ENCODE data around the gene LANCL1.
"Not testable (repeated sequence)": the region's sequence is repeated elsewhere in the genome, so short reads cannot be mapped to it uniquely, and the experiment has no call there.

The LANCL1 gene

DNA sequence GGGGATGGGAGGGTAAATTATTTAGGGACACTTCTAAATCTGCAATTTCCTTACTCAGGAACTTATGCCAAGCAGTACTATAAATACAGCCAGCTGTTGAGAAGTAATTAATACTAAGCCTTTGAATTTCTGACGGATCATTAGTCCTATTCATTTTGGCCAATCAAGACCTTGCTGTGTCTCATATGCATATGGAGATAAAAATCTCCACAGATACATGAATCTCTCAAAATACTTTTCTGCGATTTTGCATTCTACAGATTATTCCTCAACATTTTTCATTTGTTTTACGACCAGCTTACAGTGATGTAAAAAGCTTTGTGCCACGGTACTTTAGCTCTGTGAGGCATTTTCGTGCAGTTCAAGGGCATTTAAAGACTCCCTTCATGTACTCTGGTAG is 16.7 kb downstream of the LANCL1 start:
- no peak for DNase-seq (ENCODE audit: low read depth in 2 of 2)

DNA sequence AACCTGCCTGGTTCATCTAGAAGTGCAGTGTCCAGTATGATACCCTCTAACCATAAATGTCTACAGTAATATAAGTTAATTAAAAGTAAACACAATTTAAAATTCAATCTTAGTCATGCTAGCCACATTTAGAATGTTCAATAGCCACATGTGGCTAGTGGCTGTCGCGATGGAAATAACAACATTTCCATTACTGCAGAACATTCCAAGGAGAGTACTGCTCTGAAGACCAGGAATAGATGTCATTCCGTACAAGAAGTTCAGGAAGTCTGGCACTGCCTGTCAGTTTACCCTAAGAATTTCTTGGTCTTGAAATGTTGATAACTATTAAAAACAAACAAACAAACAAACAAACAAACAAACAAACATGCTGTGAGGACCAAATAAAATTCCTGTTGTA is 17.2 kb downstream of the LANCL1 start:
- DNase-seq (ENCODE audit: low read depth in 2 of 2) = no peak

DNA sequence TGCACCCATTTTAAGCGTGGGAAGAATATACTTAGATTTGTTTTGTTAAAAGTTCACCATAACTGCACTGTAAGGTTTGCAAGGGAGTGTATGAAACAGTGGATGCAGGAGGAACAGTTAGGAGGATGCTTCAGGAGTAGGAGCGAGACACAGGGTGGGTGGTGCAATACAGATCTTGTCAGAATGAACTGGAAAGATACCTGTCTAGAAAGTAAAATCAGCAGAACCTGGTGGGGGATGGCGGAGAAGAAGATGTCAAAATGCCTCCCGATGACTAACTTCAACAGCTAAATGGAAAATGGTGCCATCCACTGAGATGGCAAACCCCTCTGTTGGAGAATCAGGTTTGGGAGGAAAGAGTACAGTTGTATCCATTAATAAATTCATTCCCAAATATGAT is 18.2 kb downstream of the LANCL1 start:
- DNase-seq (ENCODE audit: low read depth in 2 of 2) = no peak

DNA sequence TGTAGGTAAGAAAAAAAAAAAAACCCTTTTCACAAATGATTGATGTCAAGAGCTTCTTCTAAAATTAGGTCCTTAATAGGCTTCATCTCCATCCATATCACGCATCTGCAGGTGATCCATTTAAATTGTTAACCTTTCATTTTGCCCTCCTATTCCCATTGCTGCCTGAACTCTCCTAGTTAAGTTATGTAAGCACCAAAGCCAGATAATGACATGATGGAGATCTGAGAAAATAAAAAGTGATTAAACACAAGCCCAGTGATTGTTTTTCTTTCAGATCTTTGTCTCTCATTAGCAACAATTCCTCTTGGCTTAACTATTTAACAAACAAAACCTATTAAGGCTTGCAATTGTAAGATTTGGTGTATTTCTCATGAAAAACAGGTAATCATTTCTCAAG is 20.0 kb downstream of the LANCL1 start:
- no peak for DNase-seq (ENCODE audit: low read depth in 2 of 2)

DNA sequence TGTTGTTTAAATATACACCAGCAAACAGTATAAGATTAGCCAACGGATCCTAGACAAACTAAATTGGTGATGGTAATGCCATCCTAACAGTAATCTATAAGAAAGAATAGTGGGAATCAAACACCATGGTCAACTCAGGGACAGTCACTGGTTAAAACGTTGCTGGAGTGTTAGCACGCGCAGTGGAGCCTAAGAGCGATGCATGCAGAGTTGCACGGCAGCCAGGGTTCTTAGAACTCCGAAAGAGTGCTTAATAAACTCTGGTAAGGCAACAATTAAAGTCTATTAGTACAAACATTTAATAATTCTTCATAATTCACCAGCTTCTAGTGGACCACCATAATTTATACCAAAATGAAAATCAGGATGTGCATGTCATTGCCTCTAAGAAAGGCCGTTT is 22.2 kb downstream of the LANCL1 start:
- no peak for DNase-seq (ENCODE audit: low read depth in 2 of 2)

DNA sequence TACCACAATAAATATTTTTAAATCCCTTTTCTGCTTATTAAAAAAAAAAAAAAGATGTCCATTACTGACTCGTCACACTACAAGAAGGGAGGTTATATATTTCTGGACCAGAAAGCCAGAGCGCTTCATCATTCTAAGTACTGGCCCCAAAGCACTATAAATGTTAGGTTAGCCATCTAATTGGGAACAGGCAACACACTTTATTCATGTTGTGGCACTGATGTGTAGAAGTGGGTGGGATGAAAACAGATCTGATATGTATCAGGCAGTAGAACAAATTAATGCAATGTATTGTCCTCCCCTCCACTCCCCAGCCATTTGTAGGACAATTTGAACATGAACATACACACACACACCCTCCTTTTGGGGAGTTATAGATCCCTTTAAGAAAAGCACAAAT is 24.4 kb downstream of the LANCL1 start:
- no peak for DNase-seq (ENCODE audit: low read depth in 2 of 2)

DNA sequence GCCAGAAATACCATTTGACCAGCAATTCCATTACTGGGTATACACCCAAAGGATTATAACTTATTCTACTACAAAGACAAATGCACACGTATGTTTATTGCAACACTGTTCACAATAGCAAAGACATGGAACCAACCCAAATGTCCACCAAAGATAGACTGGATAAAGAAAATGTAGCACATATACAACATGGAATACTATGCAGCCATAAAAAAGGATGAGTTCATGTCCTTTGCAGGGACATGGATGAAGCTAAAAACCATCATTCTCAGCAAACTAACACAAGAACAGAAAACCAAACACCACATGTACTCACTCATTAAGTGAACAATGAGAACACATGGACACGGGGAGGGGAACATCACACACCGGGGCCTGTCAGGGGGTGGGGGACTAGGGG is 25.6 kb downstream of the LANCL1 start:
- DNase-seq (ENCODE audit: low read depth in 2 of 2) = not testable (repeated sequence)

DNA sequence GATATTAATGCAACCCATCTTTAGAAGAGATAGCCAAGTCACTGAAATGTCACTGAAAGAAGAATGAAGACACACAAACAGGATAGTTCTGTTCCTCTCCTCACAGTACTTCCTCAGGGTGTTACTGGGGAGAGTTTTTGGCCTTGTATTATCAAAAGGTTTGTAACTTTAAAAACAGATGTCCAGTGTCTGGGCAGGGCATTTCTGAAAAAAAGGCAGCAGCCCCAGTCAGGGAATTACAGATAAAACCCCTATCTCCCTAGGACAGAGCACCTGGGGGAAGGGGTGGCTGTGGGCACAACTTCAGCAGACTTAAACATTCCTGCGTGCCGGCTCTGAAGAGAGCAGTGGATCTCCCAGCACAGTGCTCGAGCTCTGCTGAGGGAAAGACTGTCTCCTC is 30.8 kb downstream of the LANCL1 start:
- DNase-seq (ENCODE audit: low read depth in 2 of 2) = no peak

DNA sequence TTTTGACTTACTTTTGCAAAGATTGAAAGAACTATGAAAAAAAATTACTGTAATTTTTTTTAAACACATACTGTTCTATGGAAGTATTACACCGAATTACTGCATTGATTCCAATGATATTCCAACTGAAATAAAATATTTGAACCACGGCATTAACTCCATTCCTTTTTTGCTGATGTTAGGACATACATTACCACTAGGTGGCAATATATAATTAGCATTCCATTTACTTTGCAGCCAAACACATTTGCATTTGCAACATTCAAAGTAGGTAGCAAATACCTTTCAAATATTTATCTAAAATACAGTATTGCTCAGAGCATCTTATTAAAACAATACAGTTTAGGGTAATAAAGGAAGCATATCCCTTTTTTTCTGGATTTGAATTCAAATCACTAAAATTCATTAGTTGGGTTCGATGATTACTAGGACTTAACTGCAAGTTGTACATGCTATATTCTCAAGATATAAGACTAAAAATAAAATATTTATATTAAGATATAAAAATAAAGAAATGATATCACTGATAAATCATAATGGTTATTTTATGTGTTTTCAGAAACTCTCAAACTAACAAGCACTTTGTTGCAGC is 31.3 kb downstream of the LANCL1 start:
- DNase-seq (ENCODE audit: low read depth in 2 of 2) = no peak

DNA sequence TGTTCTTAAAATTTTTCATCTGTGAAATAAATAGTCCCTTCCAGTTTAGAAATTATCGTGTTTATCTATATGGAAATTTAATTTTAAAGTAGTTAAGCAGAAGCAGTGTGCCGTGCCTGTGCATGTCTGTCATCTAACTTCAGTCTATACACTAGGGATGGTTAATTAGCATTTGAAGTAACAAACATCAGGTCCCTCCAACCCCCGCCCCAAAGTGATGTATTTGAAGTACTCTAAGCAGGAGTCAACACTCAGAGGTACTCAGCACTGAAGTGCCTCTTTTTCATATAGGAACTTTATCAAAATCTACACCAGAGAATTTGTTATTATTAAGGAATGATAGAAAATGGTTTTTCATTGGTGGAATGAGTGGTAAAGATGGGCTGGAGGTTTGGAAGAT is 33.0 kb downstream of the LANCL1 start:
- no peak for DNase-seq (ENCODE audit: low read depth in 2 of 2)

DNA sequence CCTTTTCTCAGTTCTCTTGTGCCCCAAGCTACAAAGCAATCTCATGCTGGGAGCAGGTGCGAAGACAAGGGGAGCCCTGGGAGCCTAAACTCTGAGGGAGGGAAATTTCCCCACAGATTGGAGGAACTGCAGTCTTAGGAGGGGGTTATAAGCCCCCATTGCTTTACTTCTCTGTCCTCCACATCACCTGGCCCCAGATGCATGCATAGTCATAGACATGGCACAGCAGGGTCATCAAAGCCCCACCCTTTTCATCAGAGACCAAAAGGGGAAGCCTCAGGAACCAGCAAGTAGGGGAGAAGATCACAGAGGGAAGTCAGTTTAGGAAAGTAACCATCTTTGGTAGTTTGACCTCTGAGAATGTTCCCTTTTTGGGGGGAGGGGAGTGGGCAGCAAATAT is 33.7 kb downstream of the LANCL1 start:
- no peak for DNase-seq (ENCODE audit: low read depth in 2 of 2)

DNA sequence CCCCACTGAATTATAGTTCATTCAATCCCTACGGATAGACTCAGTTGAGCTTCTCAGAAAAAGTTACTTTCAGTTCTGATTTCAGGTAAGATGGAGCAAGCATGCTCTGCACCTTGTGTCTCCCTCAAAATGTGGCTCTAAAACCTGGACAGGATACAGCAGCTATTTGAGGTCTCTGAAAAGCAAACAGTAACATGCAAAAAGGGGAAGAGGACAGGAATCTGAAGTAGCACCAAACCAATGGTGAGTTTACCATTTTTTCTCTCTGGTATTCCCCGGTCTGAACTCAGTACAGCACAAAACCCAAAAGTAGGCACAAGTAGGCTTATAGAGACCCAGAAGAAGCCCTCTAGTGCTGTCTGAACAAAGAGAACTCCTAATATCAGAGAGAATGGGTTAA is 34.1 kb downstream of the LANCL1 start:
- DNase-seq (ENCODE audit: low read depth in 2 of 2) = no peak

DNA sequence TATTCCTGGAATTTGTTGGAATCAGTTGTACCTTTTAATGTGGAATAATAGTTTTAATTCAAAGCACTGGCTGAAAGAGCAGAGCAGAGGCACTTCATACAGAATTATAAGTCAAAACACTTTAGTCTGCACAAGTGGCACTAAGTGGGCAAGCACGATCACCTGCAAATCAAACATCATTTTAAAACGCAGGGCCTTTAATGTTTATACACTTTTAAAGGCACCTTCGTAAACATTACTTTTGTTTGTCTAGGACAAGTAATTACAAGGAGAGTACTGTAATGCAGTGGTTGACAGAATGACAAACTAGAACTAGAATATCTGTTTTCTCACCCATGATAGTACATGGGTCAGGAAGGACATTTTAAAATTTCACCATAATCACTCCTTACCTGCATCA is 36.4 kb downstream of the LANCL1 start:
- no peak for DNase-seq (ENCODE audit: low read depth in 2 of 2)

DNA sequence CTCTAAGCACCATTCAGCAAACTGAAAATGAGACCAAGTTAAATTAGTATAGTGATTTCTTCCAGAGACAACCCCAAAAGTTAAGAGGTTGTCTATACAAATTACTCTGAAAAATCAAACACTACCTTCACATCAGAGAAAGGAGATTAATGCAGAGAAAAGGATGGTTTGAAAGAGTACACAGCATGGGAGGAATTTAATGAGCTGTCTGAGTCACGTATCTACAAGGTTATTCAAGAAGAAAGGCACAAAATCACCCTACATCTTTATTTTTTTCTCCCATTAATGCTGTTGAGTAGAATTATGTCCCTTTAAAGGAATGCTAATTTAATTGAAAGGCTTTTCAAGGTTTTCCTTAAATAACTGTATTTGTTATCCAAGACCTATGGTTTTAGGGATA is 41.1 kb downstream of the LANCL1 start:
- DNase-seq (ENCODE audit: low read depth in 2 of 2) = no peak

DNA sequence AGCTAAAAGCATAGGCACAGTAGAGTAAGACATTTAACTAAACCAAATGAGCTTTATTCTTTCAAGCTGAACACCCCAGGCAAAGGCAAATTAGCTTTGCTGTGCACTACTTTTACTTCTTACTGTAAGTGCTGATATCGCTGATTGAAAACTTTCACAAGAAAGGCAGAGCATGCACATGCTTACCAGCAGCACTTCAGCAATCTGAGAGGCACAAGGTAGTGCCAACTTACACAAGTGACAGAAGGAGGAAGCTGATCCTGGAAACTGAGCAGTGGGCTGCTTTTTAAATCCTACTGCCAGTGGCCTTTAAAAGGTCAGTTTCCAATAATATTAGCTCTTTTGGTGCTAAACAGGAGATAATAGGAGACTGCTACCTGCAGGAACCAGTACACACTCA is 43.9 kb downstream of the LANCL1 start:
- DNase-seq (ENCODE audit: low read depth in 2 of 2) = no peak

DNA sequence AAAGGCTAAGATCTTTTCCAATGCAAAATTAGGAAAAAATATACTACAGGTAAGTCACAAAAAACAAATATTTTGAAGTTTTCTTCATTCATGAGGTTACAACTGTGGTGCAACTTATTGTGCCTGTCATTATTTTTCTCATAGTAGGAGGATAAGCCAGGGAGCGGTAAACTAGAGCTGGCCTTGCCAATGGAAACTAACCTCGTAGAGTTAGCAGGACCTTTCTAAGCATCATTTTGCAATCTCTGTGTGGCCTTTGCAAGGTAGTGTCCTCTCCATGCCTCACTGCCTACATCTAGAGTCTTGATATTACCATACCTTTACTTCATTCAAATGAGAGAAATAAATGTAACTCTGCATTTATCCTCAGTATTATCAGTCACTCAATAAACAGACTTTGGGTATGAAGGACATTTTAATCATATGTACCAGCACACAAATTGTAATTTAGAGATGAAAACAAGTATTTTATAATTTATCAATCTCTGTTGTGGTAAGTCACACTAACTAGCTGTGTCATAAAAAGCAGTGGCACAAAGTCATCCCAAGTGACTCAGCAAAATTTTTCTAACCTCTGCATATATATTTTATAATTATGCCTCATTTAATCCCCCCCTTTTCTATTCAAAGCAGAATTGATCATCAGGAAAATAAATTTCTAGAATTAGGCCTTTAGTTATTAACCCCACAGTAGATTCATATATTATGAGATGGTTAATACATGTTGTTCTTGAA is 47.0 kb downstream of the LANCL1 start:
- DNase-seq (ENCODE audit: low read depth in 2 of 2) = no peak

DNA sequence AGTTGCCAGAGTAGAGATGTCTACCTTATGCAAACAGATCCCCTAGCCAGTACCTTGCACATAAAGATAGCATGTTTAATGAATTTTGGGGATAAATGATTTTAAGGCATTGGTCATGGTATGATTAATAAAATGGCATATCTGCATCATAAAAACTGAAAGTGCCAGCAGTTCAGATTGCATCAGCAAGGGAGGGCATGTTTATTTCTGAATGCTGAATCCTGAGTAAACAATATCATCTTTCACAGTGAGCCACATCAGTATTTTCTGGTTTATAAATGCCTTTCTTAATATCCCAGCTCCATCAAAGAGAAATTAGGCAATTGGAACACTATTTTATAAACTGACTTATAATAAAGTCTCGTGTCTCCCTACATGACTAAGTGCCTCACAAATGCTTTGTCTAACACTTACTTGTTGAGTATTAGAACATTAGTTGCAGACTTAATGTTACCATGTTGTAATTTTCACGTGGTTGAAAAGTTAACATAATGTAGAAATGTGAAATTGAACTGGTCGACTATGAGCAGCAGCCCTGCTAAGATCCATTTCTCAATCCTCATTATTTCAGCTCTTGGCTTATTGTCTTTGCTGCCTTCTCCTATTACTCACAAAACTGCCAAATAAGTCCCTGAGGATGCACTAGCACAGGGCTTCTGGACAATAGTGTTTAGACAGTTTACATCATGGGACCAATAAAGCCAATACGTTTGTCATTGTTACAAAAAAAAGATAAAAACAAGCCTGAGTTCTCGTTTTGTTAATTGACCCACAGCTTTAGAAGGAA is 48.0 kb downstream of the LANCL1 start:
- DNase-seq (ENCODE audit: low read depth in 2 of 2) = no peak

DNA sequence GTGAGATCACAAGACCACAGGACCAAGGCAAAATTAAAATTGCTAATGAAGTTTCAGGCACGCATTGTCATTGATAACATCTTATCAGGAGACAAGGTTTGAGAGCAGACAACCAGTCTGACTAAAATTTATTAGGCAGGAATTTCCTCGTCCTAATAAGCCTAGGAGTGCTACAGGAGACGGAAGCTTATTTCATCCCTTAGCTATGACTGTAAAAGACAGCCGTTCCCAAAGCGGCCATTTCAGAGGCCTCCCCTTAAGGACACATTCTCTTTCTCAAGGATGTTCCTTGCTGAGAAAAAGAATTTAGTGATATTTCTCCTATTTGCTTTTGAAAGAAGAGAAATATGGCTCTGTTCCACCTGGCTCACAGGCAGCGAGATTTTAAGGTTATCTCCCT is 49.2 kb downstream of the LANCL1 start:
- DNase-seq (ENCODE audit: low read depth in 2 of 2) = not testable (repeated sequence)

DNA sequence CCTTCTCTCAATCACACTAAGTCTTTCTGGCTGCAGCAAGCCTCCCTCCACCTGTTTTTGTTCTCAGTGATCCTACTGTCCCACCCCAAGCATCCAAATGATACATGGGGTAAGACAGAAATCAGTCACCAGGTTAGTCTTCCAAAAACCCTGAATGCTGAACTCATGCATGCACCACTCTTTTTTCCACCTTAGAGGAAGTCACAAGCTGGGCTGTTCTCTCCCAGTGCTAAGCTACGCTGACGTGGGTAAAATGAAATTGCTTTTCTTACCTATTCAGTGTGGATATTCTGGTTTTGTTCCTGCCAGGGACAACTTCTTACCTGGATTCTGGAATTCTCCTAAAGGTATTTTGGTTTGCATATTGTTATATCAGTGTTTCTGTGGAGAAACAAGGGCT is 54.2 kb downstream of the LANCL1 start:
- DNase-seq (ENCODE audit: low read depth in 2 of 2) = no peak

DNA sequence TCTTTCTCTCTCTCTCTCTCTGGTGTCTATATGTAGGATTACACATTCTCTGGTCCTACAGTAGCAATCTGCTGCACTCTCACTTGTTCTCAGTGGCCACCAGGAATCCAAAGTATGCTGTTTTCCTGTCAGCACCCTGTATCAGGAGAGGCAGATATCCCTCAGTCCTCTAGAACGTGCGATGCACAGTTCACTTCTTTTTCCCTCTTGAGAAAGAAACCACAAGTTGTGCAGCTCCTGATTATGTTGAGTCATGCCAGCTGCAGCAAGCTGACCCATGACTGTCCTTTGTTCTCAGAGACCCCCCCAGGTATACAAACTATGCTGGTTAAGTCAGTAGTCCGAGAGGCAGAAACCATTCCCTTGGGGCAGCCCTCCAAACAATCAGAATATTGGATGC is 54.6 kb downstream of the LANCL1 start:
- peak; percentile 66 to 70 for DNase-seq (ENCODE audit: low read depth in 2 of 2)

DNA sequence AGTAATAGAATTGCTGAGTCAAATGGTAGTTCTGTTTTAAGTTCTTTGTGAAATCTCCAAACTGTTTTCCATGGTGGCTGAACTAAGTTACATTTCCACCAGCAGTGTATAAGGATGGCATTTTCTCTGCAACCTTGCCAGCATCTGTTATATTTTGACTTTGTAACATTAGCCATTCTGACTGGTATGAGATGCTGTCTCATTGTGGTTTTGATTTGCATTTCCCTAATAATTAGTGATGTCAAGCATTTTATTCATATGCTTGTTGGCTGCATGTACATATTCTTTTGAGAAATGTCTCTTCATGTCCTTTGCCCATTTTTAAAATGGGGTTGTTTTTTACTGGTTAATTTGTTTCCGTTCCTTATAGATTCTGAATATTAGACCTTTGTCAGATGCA is 63.9 kb downstream of the LANCL1 start:
- DNase-seq (ENCODE audit: low read depth in 2 of 2) = no peak

DNA sequence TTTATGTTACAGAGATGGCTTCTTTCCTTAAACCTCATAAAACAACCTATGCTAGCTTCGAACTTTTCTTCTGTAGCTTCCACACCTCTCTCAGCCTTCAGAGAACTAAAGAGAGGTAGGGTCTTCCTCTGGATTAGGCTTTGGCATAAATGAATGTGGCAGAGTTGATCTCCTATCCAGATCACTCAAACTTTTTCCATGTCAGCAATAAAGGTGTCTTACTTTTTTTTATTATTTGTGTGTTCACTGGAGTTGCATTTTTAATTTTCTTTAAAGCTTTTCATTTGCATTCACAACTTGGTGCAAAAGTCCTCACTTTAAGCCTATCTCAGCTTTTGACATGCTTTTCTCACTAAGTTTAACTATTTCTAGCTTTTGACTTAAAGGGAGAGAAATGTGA is 66.0 kb downstream of the LANCL1 start:
- DNase-seq (ENCODE audit: low read depth in 2 of 2) = no peak

DNA sequence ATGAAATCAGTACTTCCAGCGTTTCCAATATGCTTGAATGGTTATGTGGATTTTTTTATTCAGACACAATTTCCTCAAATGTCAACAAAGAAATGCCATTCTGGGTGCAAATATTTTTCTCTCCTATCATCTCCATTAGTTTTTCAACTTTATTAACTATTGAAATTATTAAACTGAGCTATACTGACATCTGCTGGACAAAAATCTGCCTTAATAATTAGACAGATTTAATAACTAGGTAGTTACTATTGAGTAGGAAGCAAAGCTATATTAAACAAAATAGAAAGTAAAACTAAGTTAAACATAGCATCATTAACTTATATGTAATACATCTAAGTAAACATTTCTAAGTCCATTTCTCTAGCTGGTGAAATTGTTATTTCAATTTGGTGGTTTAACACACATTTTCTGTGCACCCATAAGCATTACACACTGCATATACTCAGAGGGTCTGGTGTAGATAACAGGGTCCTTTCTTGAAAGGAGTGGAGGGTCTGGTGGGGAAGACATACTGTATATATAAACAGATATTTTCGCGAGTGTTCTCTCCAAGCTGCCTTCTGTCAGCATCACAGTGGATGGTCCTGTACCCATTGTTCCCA is 77.0 kb downstream of the LANCL1 start:
- no peak for DNase-seq (ENCODE audit: low read depth in 2 of 2)
